Spinal cord (tissue), 10 donors: ENCODE measurements around the gene FEZF1. TPM values are rescaled to one million over a fixed set of nuclear protein-coding genes. Genes with fewer than 3 reads are reported as not detected.

ENCODE experiments used
- DNase-seq, 6 donors: peaks; one replicate each; pipeline versions ENCODE4 v3.0.0 to v3.0.0-alpha.2; 2013 to 2015; ENCODE audit warnings: low spot score in 6 of 6, low read depth in 4 of 6
- H3K27ac ChIP-seq: one replicate; pipeline ENCODE4 v1.5.1; 2013; ENCODE audit warnings: low read depth, low read length, control low read depth
- H3K27me3 ChIP-seq: one replicate; pipeline ENCODE4 v1.6.1; 2013; ENCODE audit warnings: low read length; ENCODE audit not compliant: control insufficient read depth, insufficient read depth
- H3K36me3 ChIP-seq: one replicate; pipeline ENCODE4 v1.6.1; 2013; ENCODE audit warnings: low read length; ENCODE audit not compliant: control insufficient read depth, insufficient read depth
- H3K4me1 ChIP-seq: one replicate; pipeline ENCODE4 v1.6.1; 2013; ENCODE audit warnings: low read length; ENCODE audit not compliant: control insufficient read depth, insufficient read depth
- H3K4me3 ChIP-seq: one replicate; pipeline ENCODE4 v1.5.1; 2013; ENCODE audit warnings: low read depth, low read length, control low read depth
- H3K9me3 ChIP-seq: one replicate; pipeline ENCODE4 v1.6.1; 2013; ENCODE audit warnings: low read length; ENCODE audit not compliant: control insufficient read depth, insufficient read depth
- WGBS: methylation state at CpG from one replicate; pipeline ENCODE4 v1.1.5; 2013; ENCODE audit warnings: missing lambda C conversion rate; ENCODE audit not compliant: insufficient coverage; 5-methylcytosine and 5-hydroxymethylcytosine counted together
- polyA plus RNA-seq, 2 donors: library from polyadenylated mRNA; unstranded; fragments of 120-200 nt; gene quantifications; one replicate each; pipeline ENCODE4 v1.2.1, GENCODE V29; 2013; ENCODE audit not compliant: insufficient read length in 2 of 2
- total RNA-seq, 2 donors: library from RNA; depleted of rRNA in 1 of 2; stranded (reverse); fragments of 120-200 nt in 1 of 2; fragments of >200 nt in 1 of 2; gene quantifications; one replicate each; pipeline versions ENCODE4 v1.2.3 to v1.2.4, GENCODE V29; 2013 to 2014
- donor health status: healthy.

The FEZF1 gene
- total and polyA plus RNA-seq, 4 donors = 0.77 TPM; not detected in 3

DNA sequence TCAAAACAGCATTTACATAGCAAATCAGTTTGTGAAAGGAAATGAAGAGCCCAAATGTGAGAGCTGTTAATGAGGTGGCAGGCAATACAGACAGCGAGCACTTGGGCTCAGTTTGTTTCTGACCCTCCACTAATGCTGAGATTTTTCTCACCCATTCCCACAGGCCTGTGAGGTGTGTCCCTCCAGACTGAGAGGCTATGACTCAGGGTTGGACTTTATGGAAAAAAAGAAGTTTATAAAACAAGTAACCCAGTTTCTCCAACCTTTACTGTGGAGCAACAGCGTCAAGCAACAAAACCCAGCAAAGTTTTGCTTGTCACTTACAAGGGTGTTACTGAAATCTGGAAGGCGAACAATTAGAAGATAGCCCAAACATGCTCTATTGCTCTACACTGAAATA is 4.9 kb upstream of the FEZF1 start:
- no peaks in the 10 kb centered on the region for H3K9me3 ChIP-seq
- 60% methylated on average over 1 of the region's 3 CpGs for WGBS
- H3K27me3 ChIP-seq = peaks cover 100% of the 10 kb centered on the region
- H3K36me3 ChIP-seq = no peaks in the 10 kb centered on the region
- DNase-seq = no peak
- no peak overlapping the region for H3K27ac ChIP-seq
- H3K4me3 ChIP-seq = no peak overlapping the region
- H3K4me1 ChIP-seq = peaks cover 37% of the 10 kb centered on the region

DNA sequence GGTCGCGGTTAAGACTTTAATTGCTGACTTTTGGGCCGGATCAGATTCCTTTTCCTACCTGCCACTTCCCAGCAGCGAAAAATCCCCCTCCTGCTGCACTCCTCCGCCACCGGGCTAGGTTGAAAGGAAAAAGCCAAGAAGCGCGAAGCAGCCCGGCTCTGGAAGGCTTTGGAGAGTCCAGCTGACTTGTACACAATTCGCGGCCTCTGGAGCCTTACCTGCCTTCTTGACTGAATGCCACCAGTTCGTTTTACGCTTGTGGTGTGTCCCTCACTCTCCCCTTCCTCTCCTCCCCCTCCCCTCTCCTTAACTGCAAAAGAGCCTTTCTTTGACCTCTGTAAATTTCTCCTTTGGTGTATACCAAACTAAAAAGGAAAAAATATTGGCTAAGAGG is 2.7 kb upstream of the FEZF1 start:
- no peaks in the 10 kb centered on the region for H3K9me3 ChIP-seq
- WGBS = 17% methylated on average over 9 of the region's 13 CpGs
- no peak overlapping the region for H3K4me3 ChIP-seq
- peaks cover 46% of the 10 kb centered on the region for H3K4me1 ChIP-seq
- peak in 1 of 6 donors; percentile 26 for DNase-seq
- peaks cover 100% of the 10 kb centered on the region for H3K27me3 ChIP-seq
- H3K36me3 ChIP-seq = no peaks in the 10 kb centered on the region
- H3K27ac ChIP-seq = no peak overlapping the region

DNA sequence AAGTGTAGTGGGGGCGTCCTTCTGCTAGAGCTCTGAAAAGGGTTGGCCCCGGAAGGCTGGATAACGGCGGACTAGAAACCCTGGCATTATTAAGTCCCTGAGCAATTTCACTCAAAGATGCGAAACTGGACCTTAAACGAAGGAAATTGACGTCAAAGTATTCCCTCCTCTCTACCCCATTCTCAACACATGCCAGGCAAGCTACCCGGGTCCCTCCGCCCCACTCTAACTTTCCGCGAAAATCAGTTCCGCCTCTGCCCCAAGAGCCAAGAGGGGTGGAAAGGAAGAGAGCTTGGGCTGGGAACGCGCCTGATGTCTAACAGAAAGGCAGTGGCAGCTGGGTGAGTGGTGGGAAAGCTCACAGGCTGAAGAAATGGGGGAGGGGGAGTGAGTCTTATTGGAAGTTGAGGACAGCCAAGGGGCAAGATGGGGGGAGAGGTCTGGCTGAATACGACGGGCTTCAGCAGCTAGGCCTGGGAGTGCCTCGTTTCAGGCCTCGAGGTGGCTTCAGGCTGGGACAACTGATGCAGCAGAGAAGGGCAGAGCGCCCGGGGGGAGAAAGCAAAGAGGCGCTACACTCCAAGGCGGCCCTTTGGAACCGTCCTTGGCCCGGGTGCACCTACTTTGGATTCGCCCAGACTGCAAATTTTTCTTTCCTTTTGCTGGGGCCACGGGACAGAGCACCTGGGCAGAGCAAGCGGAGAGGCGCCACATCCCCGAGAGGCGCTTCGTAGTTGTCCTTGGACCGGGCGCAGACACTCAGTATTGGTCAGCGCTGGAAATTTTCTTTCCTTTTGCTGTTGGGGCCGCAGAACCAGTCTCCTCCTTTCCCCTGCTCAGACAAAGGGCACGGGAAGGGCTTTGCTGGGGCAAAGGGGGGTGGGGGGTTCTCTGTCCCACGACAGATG is 2.0 kb upstream of the FEZF1 start:
- WGBS = 4% methylated on average over 27 of the region's 37 CpGs
- Histone ChIP-seq H3K36me3 (no peaks in the 10 kb centered on the region), H3K4me1 (peaks cover 51% of the 10 kb centered on the region), H3K9me3 (no peaks in the 10 kb centered on the region), H3K4me3 (no peak overlapping the region), H3K27ac (no peak overlapping the region), H3K27me3 (peaks cover 100% of the 10 kb centered on the region)
- peak in 1 of 6 donors; percentile 39 for DNase-seq

DNA sequence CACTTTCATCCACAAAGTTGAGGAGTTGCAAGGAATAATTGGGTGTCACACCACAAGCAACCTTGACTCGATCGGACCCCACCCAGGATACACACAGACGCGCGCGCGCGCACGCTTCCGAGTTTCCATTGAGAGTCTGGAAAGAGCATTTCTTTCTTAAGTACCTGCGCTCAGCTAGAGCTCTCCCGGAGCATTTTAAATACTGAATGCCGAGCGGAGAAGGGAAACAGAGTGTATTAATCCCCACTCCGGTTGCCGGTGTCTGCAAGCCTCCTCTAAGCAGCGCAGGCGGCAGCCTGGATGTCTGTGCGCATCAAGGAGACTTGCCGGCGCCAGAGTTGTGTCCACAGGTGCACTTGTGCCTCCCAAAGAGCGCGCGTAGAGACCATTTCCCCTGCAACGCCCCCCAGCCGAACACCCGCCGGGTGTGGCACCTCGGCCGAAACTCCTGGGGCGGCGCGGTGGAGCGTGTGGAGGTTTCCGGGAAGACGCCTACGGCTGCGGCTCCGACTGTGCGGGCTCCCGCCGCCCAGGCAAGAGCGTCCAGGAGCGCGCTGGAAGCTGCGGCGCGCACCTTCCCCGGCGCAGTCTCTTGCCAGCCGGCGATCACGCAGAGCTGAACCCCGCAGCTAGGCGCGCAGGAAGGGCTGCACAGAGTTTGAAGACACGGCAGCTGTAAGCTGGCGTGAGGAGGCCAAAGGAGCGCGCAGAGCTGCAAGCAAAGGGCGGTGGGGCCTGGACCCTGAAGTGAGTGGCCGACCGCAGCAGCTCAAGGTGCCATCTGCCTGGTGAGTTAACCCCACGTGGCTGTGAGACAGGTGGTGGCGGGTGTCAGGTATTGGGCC is 1.1 kb upstream of the FEZF1 start:
- WGBS = under 1% methylated on average over 65 of the region's 65 CpGs
- DNase-seq = peak in 2 of 6 donors; percentile 66 to 67

DNA sequence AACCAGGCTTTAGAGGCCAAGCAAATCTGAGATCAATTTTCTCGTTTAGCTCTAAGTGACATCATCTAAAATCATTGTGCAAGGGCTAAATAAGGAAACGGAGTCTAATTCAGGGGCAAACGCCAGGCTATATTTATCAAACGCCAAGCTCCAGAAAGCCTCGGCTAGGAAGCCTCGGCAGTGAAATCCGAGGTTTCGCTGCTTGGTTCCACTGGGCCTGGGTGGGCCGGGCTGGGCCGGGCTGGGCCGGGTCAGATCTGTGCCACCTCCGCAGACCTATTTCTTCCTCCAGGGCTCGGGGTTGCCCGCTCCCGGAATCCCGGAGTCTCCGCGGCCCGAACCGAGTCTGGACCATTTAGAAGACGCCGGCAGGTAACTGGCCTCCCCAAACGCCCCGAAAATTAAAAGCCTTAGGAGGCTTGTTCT is 459 bp upstream of the FEZF1 start:
- no peaks in the 10 kb centered on the region for H3K9me3 ChIP-seq
- H3K27me3 ChIP-seq = peaks cover 100% of the 10 kb centered on the region
- H3K36me3 ChIP-seq = no peaks in the 10 kb centered on the region
- H3K27ac ChIP-seq = no peak overlapping the region
- DNase-seq = peak in 2 of 6 donors; percentile 32 to 38
- WGBS = 0% methylated on average over 21 of the region's 24 CpGs
- H3K4me3 ChIP-seq = no peak overlapping the region
- peaks cover 50% of the 10 kb centered on the region for H3K4me1 ChIP-seq

More for the DNA sequence above, 1.1 kb upstream of the FEZF1 start:
- H3K36me3 ChIP-seq = no peaks in the 10 kb centered on the region
- no peak overlapping the region for H3K4me3 ChIP-seq
- no peak overlapping the region for H3K27ac ChIP-seq
- H3K27me3 ChIP-seq = peaks cover 100% of the 10 kb centered on the region
- peaks cover 50% of the 10 kb centered on the region for H3K4me1 ChIP-seq
- H3K9me3 ChIP-seq = no peaks in the 10 kb centered on the region

DNA sequence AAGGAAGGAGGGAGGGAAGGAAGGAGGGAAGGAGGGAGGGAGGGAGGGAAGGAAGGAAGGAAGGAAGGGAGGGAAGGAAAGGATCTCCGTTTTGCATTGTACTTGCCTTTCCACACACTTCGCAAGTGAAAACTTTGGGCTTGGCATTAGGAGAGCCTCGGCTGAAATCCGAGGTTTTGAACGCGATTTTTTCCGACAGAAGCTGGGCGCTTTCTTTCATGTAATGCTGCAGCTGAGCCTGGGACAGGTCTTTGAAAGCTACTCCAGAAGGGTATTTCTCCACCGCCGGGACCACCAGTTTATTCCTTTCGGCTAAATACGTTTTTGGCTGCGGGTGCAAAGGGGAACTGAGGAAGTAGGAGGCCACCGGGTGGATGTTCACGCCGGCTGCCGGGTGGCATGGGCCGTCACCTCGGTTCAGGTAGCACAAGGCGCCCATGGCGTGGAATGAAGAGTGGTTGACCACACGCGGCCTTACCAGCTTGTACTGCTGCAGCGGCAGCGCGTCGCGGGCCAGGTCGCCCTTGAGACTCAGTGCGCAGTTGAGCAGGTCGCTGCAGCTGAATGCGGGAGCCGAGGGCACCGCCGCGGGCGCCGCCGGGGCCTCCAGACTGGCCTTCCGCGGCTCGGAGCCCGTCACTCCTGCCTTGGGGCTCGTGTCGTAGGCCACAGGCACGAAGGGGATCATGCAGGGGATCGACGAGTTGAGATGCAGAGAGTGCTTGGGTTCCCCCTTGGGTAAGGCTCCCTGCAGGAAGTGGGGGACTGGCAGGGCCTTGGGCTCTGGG is 825 bp downstream of the FEZF1 start:
- WGBS = 1% methylated on average over 48 of the region's 48 CpGs
- peaks cover 100% of the 10 kb centered on the region for H3K27me3 ChIP-seq
- peaks cover 55% of the 10 kb centered on the region for H3K4me1 ChIP-seq
- H3K27ac ChIP-seq = no peak overlapping the region
- no peaks in the 10 kb centered on the region for H3K9me3 ChIP-seq
- DNase-seq = peak in 2 of 6 donors; percentile 43 to 46
- no peaks in the 10 kb centered on the region for H3K36me3 ChIP-seq
- no peak overlapping the region for H3K4me3 ChIP-seq

DNA sequence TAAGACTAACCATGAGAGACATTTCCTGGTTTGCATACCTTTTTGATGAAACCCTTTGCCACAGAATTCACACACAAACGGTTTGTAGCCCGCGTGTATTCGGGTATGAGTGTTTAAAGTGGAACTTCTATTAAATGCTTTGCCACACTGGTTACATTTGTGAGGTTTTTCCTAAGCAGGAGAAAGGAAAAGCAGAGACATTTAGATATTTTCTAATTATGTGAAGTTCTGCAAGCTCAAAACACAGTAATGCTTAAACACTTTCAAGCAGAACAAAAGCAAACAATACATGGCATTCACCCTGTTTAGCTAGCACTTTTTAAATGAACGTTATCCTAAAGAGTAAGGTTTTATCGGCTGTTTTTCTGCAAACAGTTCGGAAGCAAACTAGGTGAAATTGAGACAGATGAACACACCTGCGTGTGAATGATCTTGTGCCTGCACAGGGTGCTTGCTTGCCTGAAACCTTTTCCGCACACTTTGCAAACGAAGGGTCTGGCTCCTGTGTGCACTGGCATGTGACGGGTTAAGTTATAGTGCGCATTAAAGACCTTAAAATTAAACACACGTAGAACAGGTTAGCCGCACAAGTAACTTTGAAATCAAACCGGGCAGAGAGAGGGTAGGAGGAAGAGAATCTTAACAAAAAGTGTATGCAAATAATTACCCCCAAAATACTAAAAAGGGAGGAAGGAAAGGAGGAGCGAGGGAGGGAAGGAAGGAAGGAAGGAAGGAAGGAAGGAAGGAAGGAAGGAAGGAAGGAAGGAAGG is 1.6 kb downstream of the FEZF1 start:
- Histone ChIP-seq H3K9me3 (no peaks in the 10 kb centered on the region), H3K27ac (no peak overlapping the region), H3K36me3 (no peaks in the 10 kb centered on the region), H3K27me3 (peaks cover 100% of the 10 kb centered on the region), H3K4me1 (peaks cover 55% of the 10 kb centered on the region), H3K4me3 (no peak overlapping the region)
- DNase-seq = peak in 1 of 6 donors; percentile 56
- 8% methylated on average over 3 of the region's 16 CpGs for WGBS

DNA sequence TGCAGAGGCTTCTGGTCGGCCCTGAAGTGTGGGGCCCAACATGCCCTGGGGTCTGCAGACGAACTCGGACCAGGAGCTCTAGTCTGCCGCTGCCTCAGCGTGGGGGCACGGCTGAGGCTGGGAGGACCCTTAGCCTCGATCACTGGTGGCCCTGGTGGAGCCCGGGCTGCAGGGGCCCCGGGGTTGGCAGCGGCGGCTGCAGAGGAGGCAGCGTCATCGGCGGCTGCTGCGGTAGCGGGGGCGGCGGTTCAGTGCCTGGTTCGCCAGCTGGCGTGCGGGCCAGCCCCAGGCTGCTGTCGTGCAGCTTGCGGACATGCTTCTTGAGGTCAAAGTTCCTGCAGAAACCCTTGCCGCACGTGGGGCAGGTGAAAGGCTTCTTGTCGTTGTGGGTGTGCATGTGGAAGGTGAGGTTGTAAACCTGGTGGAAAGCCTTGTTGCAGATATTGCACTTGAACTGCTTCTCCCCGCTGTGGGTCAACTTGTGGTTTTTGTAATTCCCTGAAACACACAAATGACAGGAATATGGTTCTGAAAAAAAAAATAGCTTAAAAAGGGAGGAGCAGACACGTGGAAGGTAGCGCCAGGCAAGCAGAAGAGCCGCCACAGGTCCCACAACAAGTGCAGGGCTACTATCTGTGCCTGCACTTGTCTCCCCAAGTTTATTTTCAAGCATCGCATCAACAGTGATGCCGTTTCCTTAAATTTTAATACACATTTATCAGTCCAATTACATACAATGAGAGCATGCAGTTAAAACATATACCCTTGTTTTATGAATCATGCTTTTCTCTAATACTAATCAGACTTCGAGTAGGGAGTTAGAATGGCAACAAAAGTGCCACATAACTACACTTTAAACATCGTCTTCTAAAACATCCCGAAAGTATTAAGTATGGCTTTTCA is 2.4 kb downstream of the FEZF1 start:
- Histone ChIP-seq H3K27me3 (peaks cover 98% of the 10 kb centered on the region), H3K4me1 (peaks cover 53% of the 10 kb centered on the region), H3K27ac (no peak overlapping the region), H3K4me3 (no peak overlapping the region), H3K36me3 (no peaks in the 10 kb centered on the region), H3K9me3 (no peaks in the 10 kb centered on the region)
- WGBS = 4% methylated on average over 30 of the region's 35 CpGs
- peak in 2 of 6 donors; percentile 37 to 70 for DNase-seq
